CD4-positive, alpha-beta T cell treated with Interleukin-6 at 100 ng/mL for 8 hours (primary cell): ENCODE data around the gene GJD4.

ENCODE experiments used
- DNase-seq: peaks from one replicate; pipeline ENCODE4 v3.0.0-alpha.2; 2020; ENCODE audit warnings: mixed read lengths, low spot score

Gene GJD4, protein sequence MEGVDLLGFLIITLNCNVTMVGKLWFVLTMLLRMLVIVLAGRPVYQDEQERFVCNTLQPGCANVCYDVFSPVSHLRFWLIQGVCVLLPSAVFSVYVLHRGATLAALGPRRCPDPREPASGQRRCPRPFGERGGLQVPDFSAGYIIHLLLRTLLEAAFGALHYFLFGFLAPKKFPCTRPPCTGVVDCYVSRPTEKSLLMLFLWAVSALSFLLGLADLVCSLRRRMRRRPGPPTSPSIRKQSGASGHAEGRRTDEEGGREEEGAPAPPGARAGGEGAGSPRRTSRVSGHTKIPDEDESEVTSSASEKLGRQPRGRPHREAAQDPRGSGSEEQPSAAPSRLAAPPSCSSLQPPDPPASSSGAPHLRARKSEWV

GRCh38 chr10:35605191-35605590, at the start of gene GJD4:
Gene GJD4 (plus strand): TSS chr10:35605341. CDS start chr10:35605568, 227 bp downstream.
- DNase-seq: no peak

- DNase-seq: no peak
Observed at GRCh38 chr10:35555962-35556930, 48.9 kb upstream of the GJD4 start.

GRCh38 chr10:35558276-35558675, 46.9 kb upstream of the GJD4 start:
- no peak for DNase-seq

DNA sequence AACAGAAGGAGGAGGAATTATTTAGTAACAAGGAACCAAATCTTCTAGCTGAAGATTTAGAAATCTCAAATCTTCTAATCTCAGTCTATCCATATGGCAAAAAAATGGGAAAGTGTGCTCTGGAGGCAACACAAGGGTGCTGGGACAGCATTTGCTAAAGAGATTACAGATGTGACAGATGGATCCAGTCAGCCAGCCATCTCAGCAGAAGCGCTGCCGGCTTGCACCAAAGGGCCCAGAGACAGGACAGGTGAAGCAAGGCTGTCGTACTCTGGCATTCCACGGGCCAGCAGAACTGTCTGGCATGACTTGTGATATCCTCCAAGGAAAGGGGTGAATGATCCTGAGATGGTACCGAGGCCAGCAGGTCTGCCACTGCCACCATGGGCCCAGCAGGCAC, 45.7 kb upstream of the GJD4 start:
- no peak for DNase-seq

DNA sequence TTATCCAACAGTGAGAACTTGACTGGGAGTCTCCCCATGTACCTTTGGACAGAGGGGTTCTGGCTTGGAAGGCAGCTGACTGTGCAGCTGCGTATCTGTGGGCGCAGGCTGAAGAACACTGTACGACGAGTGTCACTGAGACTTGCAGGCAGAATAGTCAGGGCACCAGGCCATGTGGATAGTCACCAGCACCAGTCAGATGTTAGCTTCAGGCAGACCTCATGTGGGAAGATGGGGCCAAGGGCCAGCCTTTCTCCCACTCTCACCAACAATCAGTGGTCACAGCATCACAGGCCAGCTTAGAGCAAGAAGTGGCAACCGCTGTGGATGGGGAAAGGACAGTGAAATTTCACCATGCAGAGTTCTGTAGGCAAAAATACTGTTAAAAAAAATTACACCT, 43.4 kb upstream of the GJD4 start:
- no peak for DNase-seq

DNA sequence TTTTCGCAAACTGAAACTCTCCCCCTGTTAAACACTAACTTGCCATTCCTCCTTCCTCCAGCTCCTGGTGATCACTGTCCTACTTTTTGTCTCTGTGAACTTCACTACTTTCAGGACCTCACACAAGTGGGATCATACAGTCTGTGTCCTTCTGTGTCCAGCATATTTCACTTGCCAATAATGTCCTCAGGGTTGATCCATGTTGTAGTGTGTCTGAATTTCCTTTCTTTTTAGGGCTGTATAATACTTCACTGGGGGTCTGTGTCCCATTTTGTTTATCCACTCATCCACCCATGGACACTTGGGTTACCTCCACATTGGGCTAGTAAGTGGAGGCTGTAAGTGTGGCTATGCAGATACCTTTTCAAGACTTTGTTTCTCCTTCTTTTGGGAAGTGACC, 42.7 kb upstream of the GJD4 start:
- no peak for DNase-seq

DNA sequence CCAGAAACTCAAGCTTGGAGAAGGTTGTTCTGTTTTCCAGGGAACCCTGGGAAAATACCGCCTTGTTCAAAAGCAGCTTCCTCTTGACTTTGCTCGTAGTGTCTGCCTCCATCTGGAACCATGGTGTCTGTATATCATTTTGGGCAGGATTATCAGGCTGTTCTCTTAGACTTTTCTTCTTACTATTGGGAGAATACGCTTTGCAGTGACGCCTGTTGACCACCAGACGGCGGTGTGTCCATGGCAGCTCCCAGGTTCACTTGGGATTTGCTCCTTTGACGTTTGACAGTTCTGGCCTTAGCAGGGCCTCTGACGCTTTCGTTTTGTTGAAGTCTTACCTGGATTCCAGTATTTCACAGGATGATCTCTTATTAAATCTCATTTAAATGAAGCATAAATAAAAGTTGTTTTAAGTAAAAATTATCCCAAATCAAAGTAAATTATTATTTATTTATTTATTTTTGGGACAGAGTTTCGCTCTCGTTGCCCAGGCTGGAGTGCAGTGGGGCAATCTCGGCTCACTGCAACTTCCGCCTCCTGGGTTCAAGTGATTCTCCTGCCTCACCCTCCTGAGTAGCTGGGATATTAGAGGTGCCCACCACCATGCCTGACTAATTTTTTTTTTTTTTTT, 41.8 kb upstream of the GJD4 start:
- DNase-seq: peak; percentile 25

GRCh38 chr10:35564341-35564968, 40.7 kb upstream of the GJD4 start:
- DNase-seq: no peak

GRCh38 chr10:35565602-35566081, 39.5 kb upstream of the GJD4 start:
- DNase-seq: no peak

GRCh38 chr10:35567951-35568350, 37.2 kb upstream of the GJD4 start:
- no peak for DNase-seq

DNA sequence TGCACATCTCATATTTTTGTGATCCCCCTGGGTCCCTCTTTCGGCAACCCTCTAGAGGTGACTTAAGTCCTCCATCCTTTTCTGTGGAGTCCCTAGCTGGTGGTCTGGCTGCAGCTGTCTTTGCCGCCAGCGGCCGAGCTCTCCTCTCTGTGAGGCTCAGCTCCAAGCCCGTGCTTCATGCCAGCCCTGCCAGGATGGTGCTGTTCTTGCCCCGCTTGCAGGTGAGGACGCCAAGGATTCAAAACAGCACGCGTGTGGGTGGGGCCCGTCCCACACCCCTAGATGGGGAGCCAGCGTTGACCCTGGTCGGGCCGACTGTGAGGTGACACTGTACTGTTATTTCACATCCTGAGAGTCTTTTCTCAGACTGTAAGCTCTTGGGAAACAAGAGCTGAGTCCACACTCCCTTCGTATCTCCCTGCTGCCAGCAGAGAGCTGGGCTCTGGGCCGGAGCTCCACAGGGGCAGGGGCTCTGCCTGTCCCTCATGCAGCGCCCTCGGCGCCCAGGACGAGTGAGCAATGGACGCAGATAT, 36.6 kb upstream of the GJD4 start:
- no peak for DNase-seq

DNA sequence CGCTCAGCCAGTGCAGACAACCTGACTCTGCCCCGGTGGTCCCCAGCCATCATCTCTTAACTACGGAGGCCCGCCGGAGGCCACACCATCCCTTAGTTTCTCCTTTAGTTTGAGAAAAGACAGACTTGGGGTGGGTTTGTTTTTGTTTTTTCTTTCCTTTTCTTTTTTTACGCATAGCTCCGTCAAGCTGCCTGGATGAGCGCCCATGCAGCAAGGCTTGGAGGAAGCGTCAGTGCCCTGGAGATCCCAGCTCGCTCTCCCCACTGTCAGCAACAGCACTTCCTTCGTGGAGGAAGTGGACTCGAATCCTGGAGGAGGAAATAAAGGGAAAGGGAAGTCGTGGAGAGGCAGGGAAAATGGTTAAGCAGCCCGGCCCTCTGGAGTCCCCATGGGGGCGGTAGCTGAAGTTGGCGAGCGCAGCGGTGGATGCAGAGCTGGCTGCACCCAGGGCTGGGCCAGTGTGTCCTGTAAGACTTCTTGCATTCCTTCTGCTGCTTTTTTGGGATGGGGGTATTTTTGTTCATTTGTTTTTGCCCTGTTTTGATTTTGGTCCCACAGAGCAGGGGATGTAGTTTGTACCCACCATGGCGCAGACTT, 35.9 kb upstream of the GJD4 start:
- DNase-seq: no peak

GRCh38 chr10:35569836-35570235, 35.3 kb upstream of the GJD4 start:
- DNase-seq: no peak

DNA sequence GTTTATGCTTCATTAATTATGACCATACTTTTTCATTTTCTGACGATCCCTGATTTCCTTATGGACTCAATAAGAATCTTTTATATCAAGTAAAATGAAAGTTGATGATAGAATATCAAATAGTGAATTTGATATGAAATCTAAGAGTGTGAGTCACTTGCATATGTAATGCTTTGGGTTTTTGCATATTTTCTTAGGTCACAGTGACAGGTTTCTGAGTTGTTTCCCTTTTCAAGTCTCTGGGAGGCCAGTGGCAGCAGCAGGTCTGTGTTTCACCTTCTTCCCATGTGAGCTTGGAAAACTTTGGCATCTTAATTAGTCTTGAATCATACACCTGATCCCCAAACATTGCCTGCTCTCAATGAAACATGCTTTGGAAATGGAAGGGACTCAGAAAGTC, 34.7 kb upstream of the GJD4 start:
- DNase-seq: no peak

- DNase-seq: no peak
Observed at GRCh38 chr10:35572583-35572982, 32.6 kb upstream of the GJD4 start.

- no peak for DNase-seq
Observed at GRCh38 chr10:35573796-35574195, 31.3 kb upstream of the GJD4 start.

GRCh38 chr10:35574924-35575352, 30.2 kb upstream of the GJD4 start:
- DNase-seq: no peak

GRCh38 chr10:35575640-35576039, 29.5 kb upstream of the GJD4 start:
- no peak for DNase-seq

GRCh38 chr10:35576730-35577129, 28.4 kb upstream of the GJD4 start:
- no peak for DNase-seq

- no peak for DNase-seq
Observed at GRCh38 chr10:35577926-35578617, 27.1 kb upstream of the GJD4 start.

- DNase-seq: no peak
Observed at GRCh38 chr10:35578618-35578956, 26.6 kb upstream of the GJD4 start.
